ENCODE results near the gene MINDY4.
A peak's percentile ranks its signal among the peaks of the same experiment; 100 is the strongest.

The MINDY4 gene

GRCh38 chr7:30734497-30734896 lies 36.7 kb upstream of the MINDY4 start:
- TF ChIP-seq POLR2A (IDR thresholded peaks at IDR 0.05; ENCODE audit: low read depth, low read length) = no peak
- DNase-seq (ENCODE audit: insufficient read length, low spot score) = no peak
- no peak for FAIRE-seq

GRCh38 chr7:30735631-30736030 lies 35.6 kb upstream of the MINDY4 start:
- TF ChIP-seq POLR2A (IDR thresholded peaks at IDR 0.05; ENCODE audit: low read depth, low read length) = no peak
- DNase-seq (ENCODE audit: insufficient read length, low spot score) (no peak), FAIRE-seq (no peak)

- no peak for DNase-seq (ENCODE audit: insufficient read length, low spot score)
- TF ChIP-seq POLR2A (IDR thresholded peaks at IDR 0.05; ENCODE audit: low read depth, low read length) = no peak
- no peak for FAIRE-seq
Measured at GRCh38 chr7:30736291-30736690, 34.9 kb upstream of the MINDY4 start.

- no peak for TF ChIP-seq POLR2A (IDR thresholded peaks at IDR 0.05; ENCODE audit: low read depth, low read length)
- FAIRE-seq (no peak), DNase-seq (ENCODE audit: insufficient read length, low spot score) (no peak)
Measured at GRCh38 chr7:30738026-30738915, 32.9 kb upstream of the MINDY4 start.

- no peak for DNase-seq (ENCODE audit: insufficient read length, low spot score)
- no peak for TF ChIP-seq POLR2A (IDR thresholded peaks at IDR 0.05; ENCODE audit: low read depth, low read length)
- no peak for FAIRE-seq
Measured at GRCh38 chr7:30739691-30740090, 31.5 kb upstream of the MINDY4 start.

- FAIRE-seq (no peak), DNase-seq (ENCODE audit: insufficient read length, low spot score) (peak; percentile 99)
- TF ChIP-seq POLR2A (IDR thresholded peaks at IDR 0.05; ENCODE audit: low read depth, low read length) = no peak
Measured at GRCh38 chr7:30740417-30741181, 30.6 kb upstream of the MINDY4 start.

GRCh38 chr7:30741289-30741688 lies 29.9 kb upstream of the MINDY4 start:
- no peak for FAIRE-seq
- DNase-seq (ENCODE audit: insufficient read length, low spot score) = no peak
- TF ChIP-seq POLR2A (IDR thresholded peaks at IDR 0.05; ENCODE audit: low read depth, low read length) = no peak

GRCh38 chr7:30743371-30744074 lies 27.7 kb upstream of the MINDY4 start:
- peak; percentile 68 for DNase-seq (ENCODE audit: insufficient read length, low spot score)
- FAIRE-seq = no peak
- no peak for TF ChIP-seq POLR2A (IDR thresholded peaks at IDR 0.05; ENCODE audit: low read depth, low read length)

- TF ChIP-seq POLR2A (IDR thresholded peaks at IDR 0.05; ENCODE audit: low read depth, low read length) = no peak
- FAIRE-seq = no peak
- no peak for DNase-seq (ENCODE audit: insufficient read length, low spot score)
Measured at GRCh38 chr7:30744075-30744417, 27.2 kb upstream of the MINDY4 start.

GRCh38 chr7:30745261-30745941 lies 25.8 kb upstream of the MINDY4 start:
- no peak for FAIRE-seq
- TF ChIP-seq POLR2A (IDR thresholded peaks at IDR 0.05; ENCODE audit: low read depth, low read length) = no peak

GRCh38 chr7:30750010-30750409 lies 21.2 kb upstream of the MINDY4 start:
- FAIRE-seq = no peak
- TF ChIP-seq POLR2A (IDR thresholded peaks at IDR 0.05; ENCODE audit: low read depth, low read length) = no peak

More at GRCh38 chr7:30745261-30745941, 25.8 kb upstream of the MINDY4 start:
- DNase-seq (ENCODE audit: insufficient read length, low spot score) = no peak

GRCh38 chr7:30750683-30751650 lies 20.2 kb upstream of the MINDY4 start:
- no peak for TF ChIP-seq POLR2A (IDR thresholded peaks at IDR 0.05; ENCODE audit: low read depth, low read length)
- no peak for FAIRE-seq

More at GRCh38 chr7:30750010-30750409, 21.2 kb upstream of the MINDY4 start:
- DNase-seq (ENCODE audit: insufficient read length, low spot score) = no peak

More at GRCh38 chr7:30750683-30751650, 20.2 kb upstream of the MINDY4 start:
- DNase-seq (ENCODE audit: insufficient read length, low spot score) = no peak

Data from H54 (cell line).